ENCODE results near the gene CCNE1.

Gene CCNE1

DNA sequence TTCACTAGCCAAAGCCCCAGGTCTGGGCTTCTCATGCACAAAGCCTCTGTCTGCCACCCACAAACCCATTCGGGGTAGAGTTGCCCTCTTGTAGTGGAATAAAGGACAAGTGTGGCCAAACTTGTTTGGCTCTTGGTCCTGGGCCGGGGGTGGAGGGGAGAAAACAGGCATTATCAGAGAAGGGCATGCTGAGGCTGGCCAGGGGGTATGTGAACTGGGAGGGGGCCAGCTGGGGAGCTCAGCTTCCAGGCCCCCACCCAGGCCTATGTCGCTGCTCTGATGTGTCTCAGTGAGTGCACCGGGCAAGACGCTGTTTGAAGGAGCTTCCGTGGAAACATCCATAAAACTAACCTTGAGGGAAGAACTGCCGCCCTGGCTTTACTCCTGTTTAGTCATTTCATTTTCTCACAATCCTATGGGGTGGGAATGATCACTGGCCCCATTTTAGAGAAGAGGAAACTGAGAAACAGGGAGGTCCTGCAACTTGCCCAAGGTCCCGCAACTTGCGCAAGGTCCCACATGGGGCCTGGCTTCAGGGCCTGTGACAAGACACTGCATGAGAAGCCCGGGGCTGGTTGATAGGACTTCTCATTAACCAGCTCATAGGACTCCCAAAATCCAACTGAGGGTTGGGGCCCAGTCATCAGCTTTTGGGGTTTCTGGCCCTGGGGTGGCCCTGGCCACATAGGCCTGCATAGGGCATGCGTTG is 30.8 kb downstream of the CCNE1 start:
- ATAC-seq (ENCODE audit: insufficient read depth, low read depth) (no peak), DNase-seq (no peak)
- Histone ChIP-seq H3K9me3 (ENCODE audit: insufficient read depth, low read length, severe bottlenecking) (no peaks in the 10 kb centered on the region), H3K9ac (ENCODE audit: low read depth, low read length) (no peak overlapping the region), H3K4me1 (ENCODE audit: insufficient read depth, low read length) (peaks cover 19% of the 10 kb centered on the region), H3K27ac (ENCODE audit: low read length) (no peak overlapping the region), H3K27me3 (ENCODE audit: insufficient read depth, low read length, poor library complexity) (peaks cover 3% of the 10 kb centered on the region), H3K4me3 (ENCODE audit: low read depth in 1 of 2, low read length in 2 of 2) (no peak overlapping the region), H3K4me2 (ENCODE audit: insufficient read depth, low read length) (no peak overlapping the region), H3K36me3 (ENCODE audit: insufficient read depth, low read length) (no peaks in the 10 kb centered on the region), H3K79me2 (ENCODE audit: insufficient read depth, low read length) (no peaks in the 10 kb centered on the region), H2AFZ (ENCODE audit: low read depth, low read length) (no peak overlapping the region), H4K20me1 (ENCODE audit: insufficient read depth, low read length) (0 out of 2 replicates have a peak, but pooled peaks cover 6% of the 10 kb centered on the region)
- TF ChIP-seq EZH2 (IDR thresholded peaks at IDR 0.05; ENCODE audit: borderline replicate concordance, low read depth, low read length, severe bottlenecking), result no peak
- TF ChIP-seq, protein P1, sequence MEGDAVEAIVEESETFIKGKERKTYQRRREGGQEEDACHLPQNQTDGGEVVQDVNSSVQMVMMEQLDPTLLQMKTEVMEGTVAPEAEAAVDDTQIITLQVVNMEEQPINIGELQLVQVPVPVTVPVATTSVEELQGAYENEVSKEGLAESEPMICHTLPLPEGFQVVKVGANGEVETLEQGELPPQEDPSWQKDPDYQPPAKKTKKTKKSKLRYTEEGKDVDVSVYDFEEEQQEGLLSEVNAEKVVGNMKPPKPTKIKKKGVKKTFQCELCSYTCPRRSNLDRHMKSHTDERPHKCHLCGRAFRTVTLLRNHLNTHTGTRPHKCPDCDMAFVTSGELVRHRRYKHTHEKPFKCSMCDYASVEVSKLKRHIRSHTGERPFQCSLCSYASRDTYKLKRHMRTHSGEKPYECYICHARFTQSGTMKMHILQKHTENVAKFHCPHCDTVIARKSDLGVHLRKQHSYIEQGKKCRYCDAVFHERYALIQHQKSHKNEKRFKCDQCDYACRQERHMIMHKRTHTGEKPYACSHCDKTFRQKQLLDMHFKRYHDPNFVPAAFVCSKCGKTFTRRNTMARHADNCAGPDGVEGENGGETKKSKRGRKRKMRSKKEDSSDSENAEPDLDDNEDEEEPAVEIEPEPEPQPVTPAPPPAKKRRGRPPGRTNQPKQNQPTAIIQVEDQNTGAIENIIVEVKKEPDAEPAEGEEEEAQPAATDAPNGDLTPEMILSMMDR (IDR thresholded peaks at IDR 0.05; ENCODE audit: borderline replicate concordance, extremely low read depth, low read length, poor library complexity, severe bottlenecking), result no peak

DNA sequence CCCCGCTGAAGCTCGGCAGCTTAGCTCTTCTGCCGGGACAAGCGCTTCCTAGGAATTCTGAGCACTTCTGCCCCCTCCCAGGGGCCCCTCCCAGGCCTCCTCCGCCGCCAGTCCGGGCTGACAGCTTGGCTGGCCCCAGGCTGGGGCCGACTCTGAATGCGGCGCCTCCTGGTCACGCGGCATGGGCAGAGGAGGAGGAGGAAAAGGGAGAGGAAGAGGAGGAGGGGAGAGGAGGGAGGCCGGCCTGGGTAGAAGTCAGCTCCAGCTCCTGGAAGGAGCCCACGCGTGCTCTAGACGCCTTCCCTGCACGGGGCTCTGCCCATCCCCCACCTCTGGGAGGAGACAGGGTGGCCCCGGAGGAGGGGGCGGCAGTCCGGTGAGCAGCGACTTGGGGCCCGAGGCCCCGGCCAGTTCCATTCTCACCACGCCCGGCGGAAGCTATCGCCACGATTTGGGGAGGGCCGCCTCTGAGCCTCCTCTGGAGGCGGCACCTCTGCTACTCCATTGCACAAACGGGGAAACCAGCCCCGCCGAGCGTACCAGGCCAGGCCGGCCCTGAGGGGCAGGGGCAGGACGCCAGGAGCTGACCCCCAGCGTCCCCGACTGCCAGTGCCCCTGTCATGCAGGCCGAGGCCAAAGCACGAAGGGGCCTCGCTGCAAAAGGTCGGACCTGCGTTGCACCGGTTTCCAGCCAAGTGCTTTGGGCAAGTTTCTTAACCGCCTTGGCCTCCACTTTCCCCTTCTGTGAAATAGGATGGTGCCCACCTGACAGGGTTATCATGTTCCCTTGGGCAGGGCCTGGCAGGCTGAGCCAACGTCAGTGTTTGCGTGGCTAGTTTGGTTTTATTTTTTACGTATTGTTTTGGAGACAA is 31.6 kb downstream of the CCNE1 start:
- no peaks in the 10 kb centered on the region for H3K9me3 ChIP-seq (ENCODE audit: insufficient read depth, low read length, severe bottlenecking)
- H3K27ac ChIP-seq (ENCODE audit: low read length), result no peak overlapping the region
- no peaks in the 10 kb centered on the region for H3K79me2 ChIP-seq (ENCODE audit: insufficient read depth, low read length)
- H3K9ac ChIP-seq (ENCODE audit: low read depth, low read length), result no peak overlapping the region
- DNase-seq (no peak), ATAC-seq (ENCODE audit: insufficient read depth, low read depth) (no peak)
- no peak overlapping the region for H2AFZ ChIP-seq (ENCODE audit: low read depth, low read length)
- peaks cover 3% of the 10 kb centered on the region for H3K27me3 ChIP-seq (ENCODE audit: insufficient read depth, low read length, poor library complexity)
- H4K20me1 ChIP-seq (ENCODE audit: insufficient read depth, low read length), result 0 out of 2 replicates have a peak, but pooled peaks cover 6% of the 10 kb centered on the region
- no peak for TF ChIP-seq EZH2 (IDR thresholded peaks at IDR 0.05; ENCODE audit: borderline replicate concordance, low read depth, low read length, severe bottlenecking)
- TF ChIP-seq, protein P1 (IDR thresholded peaks at IDR 0.05; ENCODE audit: borderline replicate concordance, extremely low read depth, low read length, poor library complexity, severe bottlenecking), result no peak
- H3K4me3 ChIP-seq (ENCODE audit: low read depth in 1 of 2, low read length in 2 of 2), result peak overlapping the region in 1 of 2 experiments; percentile 69; a peak in 2 of 4 replicates
- H3K4me2 ChIP-seq (ENCODE audit: insufficient read depth, low read length), result peak overlapping the region; percentile 98
- H3K36me3 ChIP-seq (ENCODE audit: insufficient read depth, low read length), result no peaks in the 10 kb centered on the region
- H3K4me1 ChIP-seq (ENCODE audit: insufficient read depth, low read length), result peaks cover 19% of the 10 kb centered on the region

DNA sequence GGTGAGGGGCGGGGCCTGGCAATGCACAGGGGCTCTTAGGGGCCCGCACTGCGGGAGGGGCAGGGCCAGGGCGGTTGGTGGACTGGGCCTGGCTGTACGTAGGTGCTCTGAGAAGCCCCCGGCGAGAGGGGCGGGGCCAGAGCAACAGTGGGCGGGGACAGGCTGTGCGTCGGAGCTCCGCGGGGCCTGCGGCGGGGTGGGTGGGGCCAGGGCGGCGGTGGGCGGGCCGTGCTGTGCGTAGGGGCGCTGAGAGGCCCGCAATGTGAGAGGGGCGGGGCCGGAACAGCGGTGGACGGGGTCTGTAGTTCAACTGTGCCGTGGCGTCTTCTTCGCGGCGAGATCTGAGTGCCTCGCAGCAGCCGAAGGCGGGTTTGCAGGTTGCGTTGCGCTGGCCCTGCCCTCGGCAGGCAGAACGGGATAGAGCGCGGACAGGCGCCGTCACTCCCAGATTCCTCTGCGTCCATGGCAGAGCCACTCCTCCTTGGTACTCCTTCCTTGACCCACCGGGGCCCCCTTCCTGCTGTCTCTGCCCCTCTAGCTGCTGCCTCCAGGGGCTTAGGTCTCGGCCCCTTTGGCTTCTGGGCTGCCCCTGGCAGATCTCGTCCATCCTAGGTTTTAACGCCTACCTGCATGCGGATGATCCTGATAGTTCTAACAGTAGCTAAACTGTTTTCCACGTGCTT is 33.2 kb downstream of the CCNE1 start:
- Histone ChIP-seq H4K20me1 (ENCODE audit: insufficient read depth, low read length) (0 out of 2 replicates have a peak, but pooled peaks cover 6% of the 10 kb centered on the region), H3K27ac (ENCODE audit: low read length) (peak overlapping the region; percentile 59), H3K9ac (ENCODE audit: low read depth, low read length) (peak overlapping the region; percentile 59), H3K4me2 (ENCODE audit: insufficient read depth, low read length) (peak overlapping the region; percentile 98), H2AFZ (ENCODE audit: low read depth, low read length) (peak overlapping the region; percentile 89), H3K79me2 (ENCODE audit: insufficient read depth, low read length) (no peaks in the 10 kb centered on the region), H3K4me1 (ENCODE audit: insufficient read depth, low read length) (peaks cover 19% of the 10 kb centered on the region), H3K36me3 (ENCODE audit: insufficient read depth, low read length) (no peaks in the 10 kb centered on the region), H3K27me3 (ENCODE audit: insufficient read depth, low read length, poor library complexity) (peaks cover 3% of the 10 kb centered on the region), H3K4me3 (ENCODE audit: low read depth in 1 of 2, low read length in 2 of 2) (peak overlapping the region; percentile 30 to 69; a peak in 3 of 4 replicates), H3K9me3 (ENCODE audit: insufficient read depth, low read length, severe bottlenecking) (no peaks in the 10 kb centered on the region)
- ATAC-seq (ENCODE audit: insufficient read depth, low read depth) (peak; percentile 84), DNase-seq (peak; percentile 96)
- TF ChIP-seq, protein P1 (IDR thresholded peaks at IDR 0.05; ENCODE audit: borderline replicate concordance, extremely low read depth, low read length, poor library complexity, severe bottlenecking), result no peak
- TF ChIP-seq EZH2 (IDR thresholded peaks at IDR 0.05; ENCODE audit: borderline replicate concordance, low read depth, low read length, severe bottlenecking), result no peak

Data from DND-41 (cell line).